ENCODE measurements around the gene SMIM43. TPM values are rescaled to one million over a fixed set of nuclear protein-coding genes. Genes with fewer than 3 reads are reported as not detected.
A peak's percentile ranks its signal among the peaks of the same experiment; 100 is the strongest.

SMIM43 gene
- total RNA-seq, 1 experiment from 2014 or later = not detected

GRCh38 chr4:121800961-121801714, 36.2 kb upstream of the SMIM43 start, which contains the start of gene EXOSC9:
Gene EXOSC9 (plus strand): TSS chr4:121801323. CDS start chr4:121801425, 102 bp downstream.
- Histone ChIP-seq H3K4me2 (ENCODE audit: low read length) (peak within 1 kb of the TSS; percentile 94), H3K4me3 (ENCODE audit: low read length) (peak within 1 kb of the TSS; percentile 84), H3K4me1 (ENCODE audit: insufficient read depth, low read length) (peaks cover 19% of the 10 kb centered on the region), H3K9me3 (ENCODE audit: low read length) (no peaks in the 10 kb centered on the region), H3K27me3 (ENCODE audit: low read length) (no peaks in the 10 kb centered on the region), H3K36me3 (ENCODE audit: low read depth, low read length) (peaks cover 10% of the 10 kb centered on the region; the same call in 1 of the 2 replicates), H3K27ac (ENCODE audit: low read length) (peak within 1 kb of the TSS; percentile 27; the same call in 1 of the 2 replicates), H3K79me2 (ENCODE audit: low read length) (peaks cover 27% of the 10 kb centered on the region), H3F3A (ENCODE audit: low read length, unreplicated experiment) (no peaks in the 10 kb centered on the region), H4K20me1 (ENCODE audit: low read length) (no peaks in the 10 kb centered on the region), H3K9me2 (replicated peaks; ENCODE audit: low read length) (no peaks in the 10 kb centered on the region), H2AFZ (ENCODE audit: low read length) (peak within 1 kb of the TSS; percentile 85), H3K9ac (ENCODE audit: low read length) (peak within 1 kb of the TSS; percentile 93)
- DNase-seq (peak; percentile 93), ATAC-seq (peak; percentile 83)
- TSS peak; percentile 74 for BruUV-seq (replicated peaks)
- ChIA-PET POLR2A (ENCODE audit: unreplicated experiment) (interaction anchor here (1.0 kb wide), 1 partner anchor 23 kb away, joined by 5 read pairs; no protein-coding TSS in a partner anchor), CTCF (interaction anchor here (0.5 kb wide), 1 partner anchor 916 kb away, joined by 3 read pairs; no protein-coding TSS in a partner anchor)
- intact Hi-C loops (cut with micrococcal nuclease) = loop anchor here (2.0 kb wide), 1 partner anchor 72 kb away; no protein-coding TSS in a partner anchor
- no peak for TF ChIP-seq EZH2phosphoT487 (IDR thresholded peaks at IDR 0.05; ENCODE audit: borderline replicate concordance, low read length)
- TF ChIP-seq, protein P1, sequence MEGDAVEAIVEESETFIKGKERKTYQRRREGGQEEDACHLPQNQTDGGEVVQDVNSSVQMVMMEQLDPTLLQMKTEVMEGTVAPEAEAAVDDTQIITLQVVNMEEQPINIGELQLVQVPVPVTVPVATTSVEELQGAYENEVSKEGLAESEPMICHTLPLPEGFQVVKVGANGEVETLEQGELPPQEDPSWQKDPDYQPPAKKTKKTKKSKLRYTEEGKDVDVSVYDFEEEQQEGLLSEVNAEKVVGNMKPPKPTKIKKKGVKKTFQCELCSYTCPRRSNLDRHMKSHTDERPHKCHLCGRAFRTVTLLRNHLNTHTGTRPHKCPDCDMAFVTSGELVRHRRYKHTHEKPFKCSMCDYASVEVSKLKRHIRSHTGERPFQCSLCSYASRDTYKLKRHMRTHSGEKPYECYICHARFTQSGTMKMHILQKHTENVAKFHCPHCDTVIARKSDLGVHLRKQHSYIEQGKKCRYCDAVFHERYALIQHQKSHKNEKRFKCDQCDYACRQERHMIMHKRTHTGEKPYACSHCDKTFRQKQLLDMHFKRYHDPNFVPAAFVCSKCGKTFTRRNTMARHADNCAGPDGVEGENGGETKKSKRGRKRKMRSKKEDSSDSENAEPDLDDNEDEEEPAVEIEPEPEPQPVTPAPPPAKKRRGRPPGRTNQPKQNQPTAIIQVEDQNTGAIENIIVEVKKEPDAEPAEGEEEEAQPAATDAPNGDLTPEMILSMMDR (conservative IDR thresholded peaks at IDR 0.05; ENCODE audit: low read depth, low read length) = no peak
- no peak for TF ChIP-seq EZH2 (IDR thresholded peaks at IDR 0.05; ENCODE audit: low read length, unreplicated experiment)

- H3K9ac ChIP-seq (ENCODE audit: low read length) = peak overlapping the region; percentile 93
- H3K27me3 ChIP-seq (ENCODE audit: low read length) = no peaks in the 10 kb centered on the region
- H3K4me3 ChIP-seq (ENCODE audit: low read length) = peak overlapping the region; percentile 84
- peaks cover 27% of the 10 kb centered on the region for H3K79me2 ChIP-seq (ENCODE audit: low read length)
- BruUV-seq (replicated peaks) = TSS peak; percentile 99
- ChIA-PET CTCF (no interaction called here), POLR2A (ENCODE audit: unreplicated experiment) (no interaction called here)
- H3K9me2 ChIP-seq (replicated peaks; ENCODE audit: low read length) = no peaks in the 10 kb centered on the region
- no peaks in the 10 kb centered on the region for H3F3A ChIP-seq (ENCODE audit: low read length, unreplicated experiment)
- ATAC-seq (no peak), DNase-seq (no peak)
- H3K9me3 ChIP-seq (ENCODE audit: low read length) = no peaks in the 10 kb centered on the region
- H3K36me3 ChIP-seq (ENCODE audit: low read depth, low read length) = peaks cover 10% of the 10 kb centered on the region; the same call in 1 of the 2 replicates
- no peaks in the 10 kb centered on the region for H4K20me1 ChIP-seq (ENCODE audit: low read length)
- TF ChIP-seq EZH2 (IDR thresholded peaks at IDR 0.05; ENCODE audit: low read length, unreplicated experiment) (no peak), EZH2phosphoT487 (IDR thresholded peaks at IDR 0.05; ENCODE audit: borderline replicate concordance, low read length) (no peak)
- TF ChIP-seq, protein P1 (conservative IDR thresholded peaks at IDR 0.05; ENCODE audit: low read depth, low read length) = no peak
- peak overlapping the region; percentile 6; the same call in 1 of the 2 replicates for H3K27ac ChIP-seq (ENCODE audit: low read length)
- H2AFZ ChIP-seq (ENCODE audit: low read length) = peak overlapping the region; percentile 85
- H3K4me2 ChIP-seq (ENCODE audit: low read length) = peak overlapping the region; percentile 94
- H3K4me1 ChIP-seq (ENCODE audit: insufficient read depth, low read length) = peaks cover 19% of the 10 kb centered on the region
- intact Hi-C loops (cut with micrococcal nuclease) = loop anchor here (2.0 kb wide), 1 partner anchor 72 kb away; no protein-coding TSS in a partner anchor
Measured at GRCh38 chr4:121800638-121800960, 35.6 kb upstream of the SMIM43 start.

Data from PC-3 (cell line).